HG02852 (cell line): ENCODE measurements around the gene SPINK7.
"Not testable (repeated sequence)": the region's sequence is repeated elsewhere in the genome, so short reads cannot be mapped to it uniquely, and the experiment has no call there.

ENCODE experiments used
- ATAC-seq: cut with Tn5 transposase; IDR thresholded peaks from one replicate; pipeline ENCODE4 v1.9.1; 2021; ENCODE audit warnings: mild to moderate bottlenecking, moderate library complexity; ENCODE audit not compliant: unreplicated experiment

Gene SPINK7

GRCh38 chr5:148312153-148312552 lies at the start of gene SPINK7:
SPINK7 (plus strand) TSS chr5:148312423; CDS start chr5:148312484, 61 bp downstream.
- ATAC-seq = no peak

- ATAC-seq = no peak
Observed at GRCh38 chr5:148267962-148268361, 44.3 kb upstream of the SPINK7 start.

GRCh38 chr5:148268566-148268965 lies 43.7 kb upstream of the SPINK7 start, which contains the start of gene SPINK13:
SPINK13 (plus strand) TSS chr5:148268794; CDS start chr5:148270073, 1,279 bp downstream.
- ATAC-seq = no peak

- ATAC-seq = not testable (repeated sequence)
Observed at GRCh38 chr5:148275129-148275528, 37.1 kb upstream of the SPINK7 start.

- ATAC-seq = not testable (repeated sequence)
Observed at GRCh38 chr5:148280893-148281292, 31.3 kb upstream of the SPINK7 start.

- not testable (repeated sequence) for ATAC-seq
Observed at GRCh38 chr5:148281336-148281735, 30.9 kb upstream of the SPINK7 start.

GRCh38 chr5:148290271-148291195 lies 21.7 kb upstream of the SPINK7 start:
- ATAC-seq = no peak

- no peak for ATAC-seq
Observed at GRCh38 chr5:148297731-148298130, 14.5 kb upstream of the SPINK7 start.

- ATAC-seq = no peak
Observed at GRCh38 chr5:148306446-148306845, 5.8 kb upstream of the SPINK7 start.

- ATAC-seq = no peak
Observed at GRCh38 chr5:148309019-148309418, 3.2 kb upstream of the SPINK7 start.

GRCh38 chr5:148309746-148310145 lies 2.5 kb upstream of the SPINK7 start:
- no peak for ATAC-seq

- ATAC-seq = no peak
Observed at GRCh38 chr5:148311484-148311883, 739 bp upstream of the SPINK7 start.

- no peak for ATAC-seq
Observed at GRCh38 chr5:148314187-148314586, 2.0 kb downstream of the SPINK7 start.

- ATAC-seq = no peak
Observed at GRCh38 chr5:148314731-148315130, 2.5 kb downstream of the SPINK7 start.

- not testable (repeated sequence) for ATAC-seq
Observed at GRCh38 chr5:148320011-148320963, 8.1 kb downstream of the SPINK7 start.

GRCh38 chr5:148333262-148333849 lies 21.1 kb downstream of the SPINK7 start:
- ATAC-seq = no peak

- no peak for ATAC-seq
Observed at GRCh38 chr5:148335259-148335658, 23.0 kb downstream of the SPINK7 start, which contains the start of gene SPINK9. SPINK9 (plus strand) TSS chr5:148335559; CDS start chr5:148335614, 55 bp downstream.

GRCh38 chr5:148336704-148337435 lies 24.6 kb downstream of the SPINK7 start:
- ATAC-seq = no peak

- no peak for ATAC-seq
Observed at GRCh38 chr5:148342371-148343045, 30.3 kb downstream of the SPINK7 start.

GRCh38 chr5:148343046-148343407 lies 30.8 kb downstream of the SPINK7 start:
- ATAC-seq = no peak
